HG02571 (cell line): Measurements from ENCODE around the gene DDIT4.
"Not testable (repeated sequence)": the region's sequence is repeated elsewhere in the genome, so short reads cannot be mapped to it uniquely, and the experiment has no call there.

Experiments
- ATAC-seq: cut with Tn5 transposase; IDR thresholded peaks from one replicate; pipeline ENCODE4 v1.9.1; 2021; ENCODE audit warnings: mild to moderate bottlenecking, moderate library complexity; ENCODE audit not compliant: unreplicated experiment

DDIT4 gene

GRCh38 chr10:72265990-72266865 lies 7.5 kb upstream of the DDIT4 start:
- ATAC-seq = no peak

GRCh38 chr10:72267381-72267780 lies 6.3 kb upstream of the DDIT4 start:
- ATAC-seq = no peak

DNA sequence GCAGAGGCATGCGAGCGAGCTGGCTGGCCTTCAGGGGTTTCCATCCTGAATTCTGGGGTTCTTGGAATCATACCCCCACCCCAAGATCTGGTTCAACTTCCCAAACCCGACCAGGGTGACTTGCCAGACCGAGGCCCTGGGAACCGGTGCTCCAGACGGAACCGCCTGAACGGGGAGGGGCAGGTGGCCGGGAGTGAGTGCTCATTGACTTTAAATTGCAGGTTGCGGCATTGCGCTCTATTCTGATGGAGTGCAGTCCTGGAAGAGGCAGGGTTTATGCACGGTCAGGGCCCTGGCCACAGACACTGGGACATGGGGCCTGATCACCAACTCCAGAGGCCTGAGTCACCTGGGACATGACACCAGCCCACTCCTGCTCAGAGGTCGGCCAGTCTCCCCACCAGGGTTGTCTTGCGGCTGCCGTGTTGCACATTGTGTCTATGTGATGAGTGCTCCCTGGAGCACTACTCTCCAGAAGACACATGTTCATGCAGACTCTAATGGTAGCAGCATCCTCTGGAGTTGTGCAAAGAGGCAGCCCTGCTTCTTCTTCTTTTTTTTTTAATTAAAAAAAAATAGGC lies 5.8 kb upstream of the DDIT4 start:
- ATAC-seq = no peak

- ATAC-seq = not testable (repeated sequence)
Measured at GRCh38 chr10:72268475-72269200, 5.1 kb upstream of the DDIT4 start.

DNA sequence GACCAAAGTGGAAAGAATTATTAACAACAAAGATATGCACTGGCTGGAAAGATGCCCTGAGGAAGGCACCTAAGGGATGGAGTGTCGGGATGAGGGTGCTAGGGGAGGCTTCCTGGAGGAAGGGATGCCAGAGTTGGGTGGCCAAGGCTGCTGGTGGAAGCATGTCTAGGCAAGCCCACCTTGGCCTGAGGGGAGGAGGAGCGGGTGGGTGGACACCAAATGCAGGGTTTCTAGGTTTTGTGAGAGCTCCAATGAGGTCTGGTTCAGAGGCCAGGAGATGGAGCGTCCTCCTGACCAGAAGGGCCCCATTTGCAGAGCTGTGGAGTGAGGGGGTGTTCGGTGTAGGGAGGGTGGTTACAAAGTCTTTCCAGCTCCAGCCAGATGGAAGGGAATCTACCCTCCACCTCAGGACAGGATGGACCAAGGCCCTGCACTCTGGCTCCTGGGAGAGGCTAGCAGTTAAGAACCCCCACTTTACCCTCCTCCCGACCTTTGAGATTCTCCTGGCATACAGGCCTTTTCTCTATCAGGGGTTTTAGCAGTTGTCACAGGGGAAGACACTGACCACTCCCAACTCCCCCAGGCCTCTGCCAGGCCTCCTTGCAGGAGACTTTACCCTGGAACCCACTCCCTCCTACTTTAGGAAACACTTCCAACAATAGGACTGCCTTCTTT lies 3.0 kb upstream of the DDIT4 start:
- ATAC-seq = no peak

DNA sequence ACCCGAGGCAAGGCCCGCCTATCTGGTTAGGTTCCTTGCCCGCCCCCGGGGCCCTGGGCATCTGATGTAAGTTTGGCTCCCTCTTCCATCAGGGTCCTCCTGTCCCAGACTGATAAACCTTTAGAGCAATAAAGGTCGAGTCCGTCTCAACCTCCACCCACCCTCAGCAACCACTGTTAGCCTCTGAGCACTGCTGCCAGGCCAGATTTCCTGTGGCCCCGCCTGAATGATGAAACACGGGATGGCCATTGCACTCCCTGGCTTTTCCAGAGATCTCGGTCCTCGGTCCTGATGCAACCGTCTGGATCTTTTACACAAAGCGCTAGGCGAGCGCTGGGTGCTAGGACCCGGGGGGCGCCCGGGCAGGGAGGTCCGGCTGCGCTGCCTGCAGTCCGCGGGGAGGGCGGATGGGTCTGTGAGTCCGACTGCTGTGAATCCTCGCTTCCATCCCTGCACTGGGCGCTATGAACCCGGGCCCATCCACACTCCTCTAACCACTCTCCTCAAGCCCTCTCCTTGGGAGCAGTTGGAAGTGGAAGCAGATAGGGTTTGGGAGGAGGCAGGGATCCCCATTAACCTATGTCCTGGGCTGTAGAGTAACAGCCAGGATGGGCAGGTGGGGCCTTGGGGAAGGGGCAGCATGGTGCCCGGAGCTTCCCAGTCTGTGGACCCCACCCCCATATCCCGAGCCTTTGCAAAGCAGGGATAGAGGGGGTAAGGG lies 875 bp upstream of the DDIT4 start:
- ATAC-seq = no peak

GRCh38 chr10:72274213-72274729 lies 547 bp downstream of the DDIT4 start:
- ATAC-seq = no peak

DNA sequence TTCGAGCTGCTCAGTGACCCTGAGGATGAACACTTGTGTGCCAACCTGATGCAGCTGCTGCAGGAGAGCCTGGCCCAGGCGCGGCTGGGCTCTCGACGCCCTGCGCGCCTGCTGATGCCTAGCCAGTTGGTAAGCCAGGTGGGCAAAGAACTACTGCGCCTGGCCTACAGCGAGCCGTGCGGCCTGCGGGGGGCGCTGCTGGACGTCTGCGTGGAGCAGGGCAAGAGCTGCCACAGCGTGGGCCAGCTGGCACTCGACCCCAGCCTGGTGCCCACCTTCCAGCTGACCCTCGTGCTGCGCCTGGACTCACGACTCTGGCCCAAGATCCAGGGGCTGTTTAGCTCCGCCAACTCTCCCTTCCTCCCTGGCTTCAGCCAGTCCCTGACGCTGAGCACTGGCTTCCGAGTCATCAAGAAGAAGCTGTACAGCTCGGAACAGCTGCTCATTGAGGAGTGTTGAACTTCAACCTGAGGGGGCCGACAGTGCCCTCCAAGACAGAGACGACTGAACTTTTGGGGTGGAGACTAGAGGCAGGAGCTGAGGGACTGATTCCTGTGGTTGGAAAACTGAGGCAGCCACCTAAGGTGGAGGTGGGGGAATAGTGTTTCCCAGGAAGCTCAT lies 1.1 kb downstream of the DDIT4 start:
- no peak for ATAC-seq

DNA sequence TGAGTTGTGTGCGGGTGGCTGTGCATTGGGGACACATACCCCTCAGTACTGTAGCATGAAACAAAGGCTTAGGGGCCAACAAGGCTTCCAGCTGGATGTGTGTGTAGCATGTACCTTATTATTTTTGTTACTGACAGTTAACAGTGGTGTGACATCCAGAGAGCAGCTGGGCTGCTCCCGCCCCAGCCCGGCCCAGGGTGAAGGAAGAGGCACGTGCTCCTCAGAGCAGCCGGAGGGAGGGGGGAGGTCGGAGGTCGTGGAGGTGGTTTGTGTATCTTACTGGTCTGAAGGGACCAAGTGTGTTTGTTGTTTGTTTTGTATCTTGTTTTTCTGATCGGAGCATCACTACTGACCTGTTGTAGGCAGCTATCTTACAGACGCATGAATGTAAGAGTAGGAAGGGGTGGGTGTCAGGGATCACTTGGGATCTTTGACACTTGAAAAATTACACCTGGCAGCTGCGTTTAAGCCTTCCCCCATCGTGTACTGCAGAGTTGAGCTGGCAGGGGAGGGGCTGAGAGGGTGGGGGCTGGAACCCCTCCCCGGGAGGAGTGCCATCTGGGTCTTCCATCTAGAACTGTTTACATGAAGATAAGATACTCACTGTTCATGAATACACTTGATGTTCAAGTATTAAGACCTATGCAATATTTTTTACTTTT lies 1.8 kb downstream of the DDIT4 start:
- no peak for ATAC-seq

DNA sequence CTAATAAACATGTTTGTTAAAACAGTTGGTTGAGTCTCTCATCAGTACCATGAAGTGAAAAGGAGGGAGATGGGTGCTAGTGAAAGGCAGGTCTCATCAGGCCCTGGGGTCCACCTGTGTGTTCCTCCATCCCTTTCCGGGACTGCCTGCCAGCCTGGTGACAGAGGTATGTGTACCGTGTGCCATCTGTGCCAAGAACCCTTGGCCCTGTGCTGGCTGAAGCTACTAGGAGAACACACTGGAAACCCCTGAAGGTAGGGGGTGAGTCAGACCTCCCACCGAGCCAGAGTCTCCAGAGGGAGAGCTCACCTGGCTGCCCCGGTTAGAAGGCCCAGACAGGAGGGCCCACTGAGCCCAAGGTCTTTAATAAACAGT lies 2.3 kb downstream of the DDIT4 start:
- no peak for ATAC-seq

DNA sequence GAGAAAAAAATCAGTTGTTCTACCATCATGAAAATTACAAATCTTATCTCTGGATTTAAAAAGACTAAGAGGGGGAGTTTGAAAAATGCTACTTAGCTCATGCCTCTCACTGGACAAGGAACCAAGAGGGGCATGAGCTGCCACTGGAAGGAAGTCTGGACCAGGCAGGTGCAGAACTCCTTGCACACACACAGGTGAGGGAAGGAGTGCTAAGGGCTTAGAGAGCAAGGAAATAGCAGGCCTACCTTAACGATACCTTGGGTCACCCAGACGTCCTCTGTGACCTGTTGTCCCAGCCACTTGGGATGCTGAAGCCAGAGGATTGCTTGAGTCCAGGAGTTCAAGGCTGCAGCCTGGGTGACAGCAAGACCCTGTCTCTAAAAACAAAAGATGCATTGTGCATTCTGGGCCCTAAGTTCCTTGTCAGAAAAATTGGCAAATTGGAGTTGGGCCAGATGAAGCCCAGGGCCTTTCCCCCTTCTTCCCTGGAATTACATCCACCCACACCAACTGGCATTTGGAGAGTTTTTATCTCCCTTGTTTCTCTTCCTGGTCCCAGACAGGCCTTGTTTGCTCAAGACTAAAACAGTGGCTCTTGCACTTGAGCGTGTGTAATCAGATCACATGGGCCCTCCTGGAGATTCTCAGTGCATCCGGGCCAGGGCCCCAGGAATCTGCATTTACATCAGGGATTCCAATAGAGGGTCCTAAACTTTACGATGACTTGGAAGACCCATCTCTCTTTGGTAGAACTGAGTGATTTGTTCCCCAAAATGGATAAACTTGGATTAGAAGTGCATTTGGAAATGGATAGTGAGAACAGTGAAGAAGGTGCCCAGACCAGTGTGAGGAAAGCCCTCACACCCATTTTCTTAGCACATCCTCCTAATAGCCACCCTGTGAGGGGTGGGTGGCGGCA lies 3.0 kb downstream of the DDIT4 start:
- ATAC-seq = no peak

- ATAC-seq = no peak
Measured at GRCh38 chr10:72277340-72277995, 3.7 kb downstream of the DDIT4 start.

- no peak for ATAC-seq
Measured at GRCh38 chr10:72277996-72278667, 4.4 kb downstream of the DDIT4 start.

- ATAC-seq = no peak
Measured at GRCh38 chr10:72278668-72279393, 5.1 kb downstream of the DDIT4 start.

- not testable (repeated sequence) for ATAC-seq
Measured at GRCh38 chr10:72279587-72279986, 5.9 kb downstream of the DDIT4 start.

GRCh38 chr10:72283131-72283530 lies 9.4 kb downstream of the DDIT4 start:
- no peak for ATAC-seq
